ENCODE results near the gene DIAPH2. TPM values are rescaled to one million over a fixed set of nuclear protein-coding genes. Genes with fewer than 3 reads are reported as not detected.

The DIAPH2 gene
- total and polyA plus RNA-seq, 8 donors = 1.9 to 10.0 (median 5.9) TPM

DNA sequence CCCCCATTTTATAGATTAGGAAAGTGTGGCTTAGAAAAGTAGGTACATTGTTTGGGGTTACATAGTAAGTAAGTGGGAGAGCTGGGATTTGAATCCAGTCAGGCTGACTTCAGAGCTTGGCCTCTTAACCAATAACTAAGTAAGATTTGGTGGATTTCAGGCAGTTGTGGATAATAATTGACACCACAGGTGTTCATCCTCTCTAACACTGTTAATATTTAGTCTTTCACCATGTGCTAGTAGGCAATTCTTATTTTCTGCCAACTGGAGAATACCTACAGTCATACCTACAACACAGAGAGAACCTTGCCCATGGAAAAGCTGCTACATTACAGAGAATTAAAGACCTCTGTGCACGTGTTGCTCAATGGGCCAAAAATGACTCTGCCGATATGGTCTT, 89.5 kb downstream of the DIAPH2 start:
- Histone ChIP-seq H3K36me3 (no peaks in the 10 kb centered on the region), H3K27ac (no peak overlapping the region), H3K27me3 (peaks cover 0 to 3% (median 0%) of the 10 kb centered on the region in 4 donors), H3K4me3 (no peak overlapping the region), H3K9me3 (no peaks in the 10 kb centered on the region), H3K4me1 (peaks cover 0 to 5% (median 0%) of the 10 kb centered on the region in 3 donors)
- 81 to 89% methylated on average over 2 of the region's 2 CpGs for WGBS, 2 donors
- intact Hi-C loops (cut with DNase I) = no loop called here
- no peak for FAIRE-seq
- TF ChIP-seq, protein P1, sequence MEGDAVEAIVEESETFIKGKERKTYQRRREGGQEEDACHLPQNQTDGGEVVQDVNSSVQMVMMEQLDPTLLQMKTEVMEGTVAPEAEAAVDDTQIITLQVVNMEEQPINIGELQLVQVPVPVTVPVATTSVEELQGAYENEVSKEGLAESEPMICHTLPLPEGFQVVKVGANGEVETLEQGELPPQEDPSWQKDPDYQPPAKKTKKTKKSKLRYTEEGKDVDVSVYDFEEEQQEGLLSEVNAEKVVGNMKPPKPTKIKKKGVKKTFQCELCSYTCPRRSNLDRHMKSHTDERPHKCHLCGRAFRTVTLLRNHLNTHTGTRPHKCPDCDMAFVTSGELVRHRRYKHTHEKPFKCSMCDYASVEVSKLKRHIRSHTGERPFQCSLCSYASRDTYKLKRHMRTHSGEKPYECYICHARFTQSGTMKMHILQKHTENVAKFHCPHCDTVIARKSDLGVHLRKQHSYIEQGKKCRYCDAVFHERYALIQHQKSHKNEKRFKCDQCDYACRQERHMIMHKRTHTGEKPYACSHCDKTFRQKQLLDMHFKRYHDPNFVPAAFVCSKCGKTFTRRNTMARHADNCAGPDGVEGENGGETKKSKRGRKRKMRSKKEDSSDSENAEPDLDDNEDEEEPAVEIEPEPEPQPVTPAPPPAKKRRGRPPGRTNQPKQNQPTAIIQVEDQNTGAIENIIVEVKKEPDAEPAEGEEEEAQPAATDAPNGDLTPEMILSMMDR (IDR thresholded peaks at IDR 0.05) = no peak
- DNase-seq = no peak
- ATAC-seq = no peak

DNA sequence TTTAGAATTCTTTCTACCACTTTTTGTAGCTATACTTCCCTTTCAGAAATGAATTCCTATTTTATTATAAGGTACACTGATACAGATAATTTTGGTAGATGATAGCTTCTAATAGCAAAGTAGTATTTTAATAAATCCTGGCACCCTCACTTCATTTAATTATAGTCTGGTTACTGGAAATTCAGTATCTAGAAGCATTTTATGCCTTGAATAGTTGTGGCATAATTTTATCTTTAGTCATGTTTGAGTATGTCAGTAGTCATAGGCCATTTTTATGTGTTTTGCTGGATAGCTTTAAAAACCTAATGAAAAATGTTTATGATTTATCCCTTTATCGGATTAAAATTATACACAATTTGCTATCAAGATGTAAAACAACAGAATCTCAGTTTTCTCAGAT, 92.3 kb downstream of the DIAPH2 start:
- no peak for DNase-seq
- no peak for ATAC-seq
- intact Hi-C loops (cut with DNase I) = no loop called here
- FAIRE-seq = no peak
- Histone ChIP-seq H3K27ac (no peak overlapping the region), H3K4me1 (peaks cover 0 to 5% (median 0%) of the 10 kb centered on the region in 3 donors), H3K9me3 (no peaks in the 10 kb centered on the region), H3K4me3 (no peak overlapping the region), H3K36me3 (no peaks in the 10 kb centered on the region), H3K27me3 (peaks cover 0 to 6% (median 0%) of the 10 kb centered on the region in 4 donors)
- 68 to 84% methylated on average over 1 of the region's 1 CpG for WGBS, 2 donors
- TF ChIP-seq, protein P1 (IDR thresholded peaks at IDR 0.05) = no peak

DNA sequence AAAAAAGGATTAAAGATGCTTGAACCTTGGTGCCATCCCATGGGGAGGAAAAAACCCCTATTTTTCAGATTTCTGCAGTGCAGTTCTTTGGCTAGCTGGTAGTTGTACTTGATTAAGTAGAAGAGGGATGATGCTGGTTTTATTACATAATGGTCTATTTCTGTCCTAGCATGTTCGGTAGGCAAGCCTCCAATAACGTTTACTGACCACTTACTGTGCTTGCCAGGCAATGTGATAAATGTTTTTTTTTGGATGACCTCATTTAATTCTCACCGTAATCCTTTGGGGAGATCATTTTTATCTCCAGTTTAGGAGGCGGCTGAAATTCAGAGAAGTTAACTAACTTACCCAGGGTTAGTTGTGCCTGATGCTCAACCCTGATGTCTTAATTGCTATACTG, 106.9 kb downstream of the DIAPH2 start:
- no peak for FAIRE-seq
- 45 to 51% methylated on average over 4 of the region's 4 CpGs for WGBS, 2 donors
- intact Hi-C loops (cut with DNase I) = no loop called here
- Histone ChIP-seq H3K4me3 (no peak overlapping the region), H3K4me1 (no peaks in the 10 kb centered on the region), H3K36me3 (no peaks in the 10 kb centered on the region), H3K9me3 (no peaks in the 10 kb centered on the region), H3K27me3 (peaks cover 0 to 10% (median 0%) of the 10 kb centered on the region in 4 donors), H3K27ac (no peak overlapping the region)
- TF ChIP-seq, protein P1 (IDR thresholded peaks at IDR 0.05) = no peak
- DNase-seq = no peak
- peak in 1 of 4 donors; percentile 36 for ATAC-seq

DNA sequence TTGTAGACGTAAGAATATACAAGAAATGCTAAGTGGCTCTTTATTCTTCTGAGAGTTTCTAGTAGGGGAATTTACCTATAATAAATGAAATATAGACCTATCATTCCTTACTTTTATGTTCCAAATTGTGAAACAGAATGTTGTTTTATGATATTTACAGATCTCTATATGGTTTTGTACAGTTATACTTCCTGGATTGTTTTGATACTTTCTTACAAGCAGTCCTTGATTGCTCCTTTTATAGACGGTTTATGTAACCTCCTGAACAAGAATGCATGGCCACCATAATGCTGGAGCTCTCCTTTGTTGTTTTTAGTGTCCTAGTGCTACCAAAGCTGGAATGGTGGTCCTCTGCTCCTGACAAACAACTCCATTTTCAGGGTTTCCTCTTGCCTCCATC, 107.4 kb downstream of the DIAPH2 start:
- no peak for ATAC-seq
- Histone ChIP-seq H3K27ac (no peak overlapping the region), H3K4me3 (no peak overlapping the region), H3K36me3 (no peaks in the 10 kb centered on the region), H3K4me1 (no peaks in the 10 kb centered on the region), H3K27me3 (peaks cover 0 to 10% (median 0%) of the 10 kb centered on the region in 4 donors), H3K9me3 (no peaks in the 10 kb centered on the region)
- intact Hi-C loops (cut with DNase I) = no loop called here
- 65 to 85% methylated on average over 2 of the region's 2 CpGs for WGBS, 2 donors
- TF ChIP-seq, protein P1 (IDR thresholded peaks at IDR 0.05) = no peak
- peak; percentile 88 for FAIRE-seq
- no peak for DNase-seq

DNA sequence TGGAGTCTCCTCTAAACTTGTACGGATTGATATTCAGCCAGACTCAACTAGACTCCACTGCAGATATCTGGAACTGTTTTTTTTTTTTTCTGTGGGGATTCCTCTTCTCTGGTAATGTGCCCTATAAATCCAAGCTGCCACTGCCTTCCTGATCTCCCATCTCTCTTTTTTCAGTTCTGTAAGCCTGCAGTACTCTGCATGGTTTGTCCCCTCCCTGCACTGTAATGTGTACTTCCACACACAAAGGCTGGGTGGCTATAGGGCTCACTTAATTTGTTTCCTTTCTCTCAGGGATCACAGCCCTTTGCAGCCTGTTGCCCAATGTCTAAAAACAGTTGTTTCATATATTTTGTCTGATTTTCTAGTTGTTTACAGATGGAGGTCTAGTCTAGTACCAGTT, 114.3 kb downstream of the DIAPH2 start:
- TF ChIP-seq, protein P1 (IDR thresholded peaks at IDR 0.05) = no peak
- ATAC-seq = no peak
- no peaks in the 10 kb centered on the region for H3K27me3 ChIP-seq
- no peak overlapping the region for H3K4me3 ChIP-seq
- no peak for FAIRE-seq
- no peak overlapping the region for H3K27ac ChIP-seq
- H3K9me3 ChIP-seq = no peaks in the 10 kb centered on the region
- no peaks in the 10 kb centered on the region for H3K4me1 ChIP-seq
- intact Hi-C loops (cut with DNase I) = no loop called here
- 85 to 90% methylated on average over 1 of the region's 1 CpG for WGBS, 2 donors
- no peak for DNase-seq
- H3K36me3 ChIP-seq = no peaks in the 10 kb centered on the region

Data from pancreas (tissue), 10 donors.